Neuron (in vitro differentiated cells): ENCODE measurements around the gene NIPSNAP2.
"Not testable (repeated sequence)": the region's sequence is repeated elsewhere in the genome, so short reads cannot be mapped to it uniquely, and the experiment has no call there.

Source experiments
- H2AFZ ChIP-seq: one replicate; pipeline ENCODE4 v1.6.1; 2013; ENCODE audit warnings: low read depth, mild to moderate bottlenecking, inconsistent platforms, low read length, moderate library complexity
- H3K27me3 ChIP-seq: one replicate; pipeline ENCODE4 v1.6.1; 2013; ENCODE audit warnings: low read length; ENCODE audit not compliant: insufficient read depth
- H3K36me3 ChIP-seq: one replicate; pipeline ENCODE4 v1.6.1; 2013; ENCODE audit warnings: low read length; ENCODE audit not compliant: insufficient read depth
- H3K4me1 ChIP-seq: one replicate; pipeline ENCODE4 v1.6.1; 2013; ENCODE audit warnings: low read length; ENCODE audit not compliant: insufficient read depth
- H3K4me3 ChIP-seq: 2 replicates; pipeline ENCODE4 v1.5.1; 2013; ENCODE audit warnings: mild to moderate bottlenecking, low read length, moderate library complexity
- H3K9me3 ChIP-seq: one replicate; pipeline ENCODE4 v1.6.1; 2013; ENCODE audit warnings: low read length

Gene NIPSNAP2

DNA sequence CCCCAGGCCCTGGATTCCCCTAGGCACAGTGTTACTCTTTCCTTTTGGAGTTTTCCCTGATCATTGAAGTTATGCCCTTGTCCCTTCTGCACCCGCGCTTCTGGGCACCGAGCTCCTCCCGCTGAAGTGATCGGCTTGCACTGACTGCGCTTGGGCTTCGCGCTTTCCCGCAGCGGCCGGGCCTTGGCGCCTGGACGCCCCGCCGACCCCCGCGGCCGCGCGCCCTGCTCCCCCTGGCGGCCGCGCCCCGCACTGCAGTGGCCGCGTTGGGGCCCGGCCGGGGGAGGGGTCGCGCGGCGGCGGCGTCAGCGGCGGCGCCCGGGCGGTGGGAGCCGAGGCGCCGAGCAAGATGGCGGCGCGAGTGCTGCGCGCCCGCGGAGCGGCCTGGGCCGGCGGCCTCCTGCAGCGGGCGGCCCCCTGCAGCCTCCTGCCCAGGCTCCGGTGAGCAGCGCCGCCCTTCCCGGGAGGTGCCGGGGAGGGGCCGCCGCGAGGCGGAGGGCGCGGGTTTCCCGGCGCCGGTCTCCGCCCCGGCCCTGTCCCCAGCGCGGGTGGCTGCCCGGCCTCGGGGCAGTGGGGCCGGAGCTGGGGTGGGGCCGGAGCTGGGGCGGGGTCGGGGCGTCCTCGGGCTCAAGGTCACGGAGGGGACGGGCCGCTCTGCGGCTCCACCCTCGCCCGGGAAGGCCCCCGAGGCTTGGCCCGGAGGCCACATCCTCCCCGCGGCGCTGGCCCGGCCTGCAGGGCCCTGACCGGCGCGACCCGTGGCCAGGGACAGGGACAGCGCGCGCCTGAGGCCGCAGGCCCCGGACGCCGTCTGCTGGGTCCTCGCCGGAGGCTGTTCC is at the start of gene NIPSNAP2:
NIPSNAP2 (plus strand) TSS at position 325 of the 839 bp plus-strand sequence; CDS start at position 350, 25 bp downstream.
- H3K27me3 ChIP-seq: no peaks in the 10 kb centered on the region
- peaks cover 3% of the 10 kb centered on the region for H3K9me3 ChIP-seq
- H3K4me3 ChIP-seq: peak within 1 kb of the TSS; percentile 99

GRCh38 chr7:55917771-55918170 is 46.6 kb upstream of the NIPSNAP2 start:
- H3K9me3 ChIP-seq: peaks cover 2% of the 10 kb centered on the region
- no peak overlapping the region for H2AFZ ChIP-seq
- H3K4me3 ChIP-seq: no peak overlapping the region
- H3K36me3 ChIP-seq: peaks cover 44% of the 10 kb centered on the region
- H3K4me1 ChIP-seq: no peaks in the 10 kb centered on the region
- no peaks in the 10 kb centered on the region for H3K27me3 ChIP-seq

More for the DNA sequence above, at the start of gene NIPSNAP2:
- H2AFZ ChIP-seq: peak within 1 kb of the TSS; percentile 78
- peaks cover 19% of the 10 kb centered on the region for H3K36me3 ChIP-seq
- peaks cover 3% of the 10 kb centered on the region for H3K4me1 ChIP-seq

DNA sequence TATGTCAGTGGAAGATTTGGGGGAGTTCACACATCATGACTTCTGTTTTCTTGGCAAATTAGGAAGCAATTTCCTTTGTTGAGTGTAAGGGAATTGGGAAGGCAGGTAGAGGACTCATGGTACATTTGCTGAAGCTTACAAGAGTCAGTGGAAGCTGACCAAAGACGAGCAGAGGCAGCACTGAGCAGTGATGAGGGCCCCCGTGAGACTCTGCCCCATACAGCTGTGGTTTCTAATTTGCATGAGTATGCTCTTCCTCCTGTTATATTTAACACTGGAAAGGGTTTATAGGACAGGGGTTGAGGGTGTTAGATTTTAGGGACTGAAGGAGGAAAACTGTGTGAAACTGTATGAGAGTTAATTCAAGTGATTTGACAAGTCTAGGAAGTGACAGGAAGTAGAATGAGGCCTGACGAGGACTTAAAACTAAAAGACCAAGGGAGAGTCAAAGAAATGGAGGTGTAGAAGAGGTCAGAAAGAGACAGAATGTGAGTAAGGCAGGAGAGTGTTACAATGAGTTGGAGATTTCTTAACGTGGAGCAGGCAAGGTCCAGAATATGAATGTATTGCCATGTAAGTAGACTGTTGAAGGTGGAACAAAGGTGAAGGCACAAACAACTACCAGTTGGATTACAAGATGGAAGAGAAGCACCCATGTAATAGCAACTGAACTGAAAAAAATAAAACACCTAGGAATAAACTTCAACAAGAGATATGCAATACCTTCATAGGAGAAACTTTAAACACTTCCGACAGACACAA is 36.2 kb upstream of the NIPSNAP2 start:
- H3K27me3 ChIP-seq: no peaks in the 10 kb centered on the region
- H3K9me3 ChIP-seq: peaks cover 21% of the 10 kb centered on the region
- no peak overlapping the region for H2AFZ ChIP-seq
- H3K4me3 ChIP-seq: no peak overlapping the region
- H3K4me1 ChIP-seq: no peaks in the 10 kb centered on the region
- H3K36me3 ChIP-seq: peaks cover 39% of the 10 kb centered on the region

GRCh38 chr7:55931421-55932151 is 32.8 kb upstream of the NIPSNAP2 start:
- peaks cover 23% of the 10 kb centered on the region for H3K9me3 ChIP-seq
- H3K4me3 ChIP-seq: no peak overlapping the region
- H2AFZ ChIP-seq: no peak overlapping the region
- peaks cover 16% of the 10 kb centered on the region for H3K36me3 ChIP-seq
- no peaks in the 10 kb centered on the region for H3K27me3 ChIP-seq
- H3K4me1 ChIP-seq: no peaks in the 10 kb centered on the region

GRCh38 chr7:55939514-55940123 is 24.8 kb upstream of the NIPSNAP2 start:
- H3K9me3 ChIP-seq: peaks cover 32% of the 10 kb centered on the region
- no peak overlapping the region for H2AFZ ChIP-seq
- no peak overlapping the region for H3K4me3 ChIP-seq
- no peaks in the 10 kb centered on the region for H3K4me1 ChIP-seq
- no peaks in the 10 kb centered on the region for H3K27me3 ChIP-seq
- H3K36me3 ChIP-seq: peaks cover 13% of the 10 kb centered on the region

DNA sequence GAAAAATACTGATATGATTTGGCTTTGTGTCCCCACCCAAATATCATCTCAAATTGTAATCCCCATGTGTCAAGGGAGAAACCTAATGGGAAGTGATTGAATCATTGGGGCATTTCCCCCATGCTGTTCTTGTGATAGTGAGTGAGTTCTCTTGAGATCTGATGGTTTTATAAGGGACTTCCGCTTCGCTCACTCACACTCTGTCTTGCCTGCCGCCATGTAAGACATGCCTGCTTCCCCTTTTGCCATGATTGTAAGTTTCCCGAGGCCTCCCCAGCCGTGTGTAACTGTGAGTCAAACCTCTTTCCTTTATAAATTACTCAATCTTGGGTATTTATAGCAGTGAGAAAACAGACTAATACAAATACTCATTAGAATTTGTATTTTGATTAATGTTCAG is 17.8 kb upstream of the NIPSNAP2 start:
- Histone ChIP-seq H3K27me3 (no peaks in the 10 kb centered on the region), H3K36me3 (no peaks in the 10 kb centered on the region)

GRCh38 chr7:55951637-55952351 is 12.6 kb upstream of the NIPSNAP2 start, which contains the start of gene MRPS17:
Gene MRPS17 (plus strand): TSS chr7:55951877. CDS start chr7:55953196, 1,319 bp downstream.
- Histone ChIP-seq H3K4me3 (peak within 1 kb of the TSS; percentile 95), H3K4me1 (no peaks in the 10 kb centered on the region), H2AFZ (peak within 1 kb of the TSS; percentile 75), H3K36me3 (peaks cover 26% of the 10 kb centered on the region), H3K9me3 (no peaks in the 10 kb centered on the region), H3K27me3 (no peaks in the 10 kb centered on the region)

More for the DNA sequence above, 17.8 kb upstream of the NIPSNAP2 start:
- Histone ChIP-seq H3K9me3 (peaks cover 7% of the 10 kb centered on the region), H3K4me1 (no peaks in the 10 kb centered on the region), H2AFZ (no peak overlapping the region), H3K4me3 (no peak overlapping the region)

DNA sequence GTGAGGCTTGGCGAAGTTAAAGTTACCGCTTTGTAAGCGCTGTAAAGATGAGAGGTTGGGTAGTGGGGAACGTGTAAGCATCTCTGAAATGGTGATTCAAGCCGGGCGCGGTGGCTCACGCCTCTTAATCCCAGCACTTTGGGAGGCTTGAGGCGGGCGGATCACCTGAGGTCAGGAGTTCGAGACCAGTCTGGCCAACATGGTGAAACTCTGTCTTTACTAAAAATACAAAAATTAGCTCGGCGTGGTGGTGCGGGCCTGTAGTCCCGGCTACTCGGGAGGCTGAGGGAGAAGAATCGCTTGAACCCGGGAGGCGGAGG is 12.1 kb upstream of the NIPSNAP2 start:
- not testable (repeated sequence) for H3K9me3 ChIP-seq, H3K4me1 ChIP-seq, H3K27me3 ChIP-seq
- Histone ChIP-seq H3K36me3 (peaks cover 26% of the 10 kb centered on the region), H2AFZ (peak overlapping the region; percentile 75), H3K4me3 (peak overlapping the region; percentile 95)

DNA sequence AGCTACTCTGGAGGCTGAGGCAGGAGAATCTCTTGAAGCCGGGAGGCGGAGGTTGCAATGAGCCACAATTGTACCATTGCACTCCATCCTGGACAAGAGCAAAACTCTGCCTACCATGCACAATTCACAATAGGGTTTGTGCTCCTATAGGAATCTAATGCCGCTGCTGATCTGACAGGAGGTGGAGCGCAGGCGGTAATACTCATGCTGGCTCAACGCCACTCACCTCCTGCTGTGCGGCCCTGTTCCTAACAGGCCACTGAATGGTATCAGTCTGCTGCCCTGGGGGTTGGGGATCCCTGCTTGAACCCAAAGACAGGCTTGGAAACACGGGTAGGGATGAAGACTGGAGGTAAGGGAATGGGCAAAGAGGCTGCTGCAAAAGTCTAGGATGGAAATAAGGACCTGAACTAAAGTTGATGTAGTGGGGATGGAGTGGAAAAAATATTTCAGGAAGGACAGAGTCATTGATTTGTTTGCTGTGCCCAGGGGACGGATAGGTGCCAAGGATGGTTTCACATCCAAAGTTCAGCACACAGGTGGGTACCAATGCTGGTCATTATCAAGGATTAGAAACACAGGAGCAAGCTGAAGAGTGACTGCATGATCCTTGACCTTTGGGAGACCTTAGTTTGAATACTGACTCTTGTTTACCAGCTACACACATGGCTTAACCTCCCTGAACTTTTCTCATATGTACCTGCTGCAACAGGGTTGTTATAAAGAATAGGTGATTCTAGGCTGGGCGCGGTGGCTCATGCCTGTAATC is 10.5 kb upstream of the NIPSNAP2 start:
- Histone ChIP-seq H3K4me3 (no peak overlapping the region), H3K27me3 (no peaks in the 10 kb centered on the region), H3K36me3 (peaks cover 26% of the 10 kb centered on the region), H3K4me1 (no peaks in the 10 kb centered on the region), H2AFZ (no peak overlapping the region), H3K9me3 (no peaks in the 10 kb centered on the region)

GRCh38 chr7:55957190-55957589 is 7.2 kb upstream of the NIPSNAP2 start:
- H3K4me1 ChIP-seq: no peaks in the 10 kb centered on the region
- H3K36me3 ChIP-seq: peaks cover 26% of the 10 kb centered on the region
- H3K4me3 ChIP-seq: no peak overlapping the region
- no peaks in the 10 kb centered on the region for H3K27me3 ChIP-seq
- H2AFZ ChIP-seq: no peak overlapping the region
- H3K9me3 ChIP-seq: no peaks in the 10 kb centered on the region

- Histone ChIP-seq H3K27me3 (no peaks in the 10 kb centered on the region), H3K4me3 (no peak overlapping the region), H2AFZ (no peak overlapping the region), H3K4me1 (peaks cover 3% of the 10 kb centered on the region), H3K9me3 (peaks cover 2% of the 10 kb centered on the region), H3K36me3 (peaks cover 8% of the 10 kb centered on the region)
These were observed 2.4 kb upstream of the NIPSNAP2 start for GRCh38 chr7:55962014-55962413.
